GM12873 (cell line): ENCODE data around the gene PMM1.
A peak's percentile ranks its signal among the peaks of the same experiment; 100 is the strongest.

Source experiments
- CTCF ChIP-seq: IDR thresholded peaks from 2 replicates; pipeline ENCODE4 v1.5.1; 2012; ENCODE audit warnings: low read depth, mild to moderate bottlenecking, moderate library complexity, low read length, control low read depth; ENCODE audit not compliant: insufficient read depth; ENCODE audit errors: missing control alignments

Gene PMM1

GRCh38 chr22:41598891-41599635 is 9.4 kb upstream of the PMM1 start:
- TF ChIP-seq CTCF = no peak

GRCh38 chr22:41598081-41598480 is 8.4 kb upstream of the PMM1 start:
- no peak for TF ChIP-seq CTCF

GRCh38 chr22:41597635-41597953 is 8.0 kb upstream of the PMM1 start:
- TF ChIP-seq CTCF = no peak

GRCh38 chr22:41596776-41597634 is 7.4 kb upstream of the PMM1 start:
- peak; percentile 74 for TF ChIP-seq CTCF

GRCh38 chr22:41595703-41596102 is 6.1 kb upstream of the PMM1 start:
- TF ChIP-seq CTCF = no peak

GRCh38 chr22:41587347-41587723 is 2.3 kb downstream of the PMM1 start:
- no peak for TF ChIP-seq CTCF

GRCh38 chr22:41585898-41586297 is 3.7 kb downstream of the PMM1 start:
- TF ChIP-seq CTCF = no peak
